SU-DHL-6 (cell line): ENCODE measurements around the gene BATF2.

Experiments used
- H2AFZ ChIP-seq: fragments of 200-600 bp; sonication (generic); 2 replicates; pipeline ENCODE4 v1.6.1; 2014; ENCODE audit warnings: low read depth, mild to moderate bottlenecking, moderate library complexity, mixed read lengths, antibody characterized with exemption, low read length; ENCODE audit not compliant: severe bottlenecking
- H3F3A ChIP-seq: fragments of 200-600 bp; shearing (Covaris generic); 2 replicates; pipeline ENCODE4 v1.6.0; 2016; ENCODE audit warnings: antibody characterized with exemption, mild to moderate bottlenecking; ENCODE audit not compliant: insufficient read depth
- H3K27ac ChIP-seq: fragments of 200-600 bp; sonication (generic); 2 replicates; pipeline ENCODE4 v1.5.1; 2016; ENCODE audit warnings: low read depth, mild to moderate bottlenecking, low read length, moderate library complexity, mixed read lengths
- H3K27me3 ChIP-seq: fragments of 200-600 bp; sonication (generic), shearing (Covaris generic); 2 replicates; pipeline ENCODE4 v1.6.0; 2014; ENCODE audit warnings: mild to moderate bottlenecking, low read length
- H3K36me3 ChIP-seq: fragments of 200-600 bp; sonication (generic); 2 replicates; pipeline ENCODE4 v1.6.1; 2014; ENCODE audit warnings: mild to moderate bottlenecking, low read length, mixed read lengths
- H3K4me2 ChIP-seq: fragments of 300-600, 200-600 bp; shearing (Covaris generic), sonication (generic); 2 replicates; pipeline ENCODE4 v1.6.0; 2014; ENCODE audit warnings: low read length, low read depth, mild to moderate bottlenecking; ENCODE audit not compliant: poor library complexity, severe bottlenecking
- H3K4me3 ChIP-seq: fragments of 200-600 bp; sonication (generic); 2 replicates; pipeline ENCODE4 v1.5.1; 2014; ENCODE audit warnings: antibody characterized with exemption, low read length, mild to moderate bottlenecking, mixed read lengths; ENCODE audit not compliant: insufficient read depth, poor library complexity, severe bottlenecking
- H3K79me2 ChIP-seq: fragments of 200-600 bp; sonication (generic); 2 replicates; pipeline ENCODE4 v1.6.1; 2014; ENCODE audit warnings: mild to moderate bottlenecking, low read length, moderate library complexity; ENCODE audit not compliant: insufficient read depth
- H3K9ac ChIP-seq: fragments of 200-600 bp; sonication (generic); 2 replicates; pipeline ENCODE4 v1.7.0; 2014; ENCODE audit warnings: mild to moderate bottlenecking, low read length
- H3K9me2 ChIP-seq: fragments of 200-600 bp; sonication (generic); replicated peaks from 2 replicates; pipeline ENCODE4 v1.6.1; 2014; ENCODE audit warnings: low read length; ENCODE audit not compliant: insufficient read depth
- H3K9me3 ChIP-seq: fragments of 200-600 bp; sonication (generic); 2 replicates; pipeline ENCODE4 v1.6.1; 2014; ENCODE audit warnings: low read length, mixed read lengths; ENCODE audit not compliant: insufficient read depth
- H4K20me1 ChIP-seq: fragments of 200-600 bp; sonication (generic); 2 replicates; pipeline ENCODE4 v1.6.1; 2014; ENCODE audit warnings: low read depth, mild to moderate bottlenecking, antibody characterized with exemption, low read length, moderate library complexity, mixed read lengths
- EZH2phosphoT487 ChIP-seq: fragments of 200-600 bp; sonication (generic), shearing (Covaris generic); conservative IDR thresholded peaks from 2 replicates; pipeline ENCODE4 v1.6.1; 2018; ENCODE audit warnings: mild to moderate bottlenecking, antibody characterized with exemption, low read length, moderate library complexity, mixed read lengths
- TF ChIP-seq, protein P1 (sequence below): fragments of 200-600 bp; sonication (generic); IDR thresholded peaks from one replicate; pipeline ENCODE4 v1.5.1; 2017; ENCODE audit warnings: antibody characterized with exemption, mild to moderate bottlenecking, low read length, moderate library complexity; ENCODE audit not compliant: insufficient read depth, poor library complexity, severe bottlenecking

The BATF2 gene

DNA sequence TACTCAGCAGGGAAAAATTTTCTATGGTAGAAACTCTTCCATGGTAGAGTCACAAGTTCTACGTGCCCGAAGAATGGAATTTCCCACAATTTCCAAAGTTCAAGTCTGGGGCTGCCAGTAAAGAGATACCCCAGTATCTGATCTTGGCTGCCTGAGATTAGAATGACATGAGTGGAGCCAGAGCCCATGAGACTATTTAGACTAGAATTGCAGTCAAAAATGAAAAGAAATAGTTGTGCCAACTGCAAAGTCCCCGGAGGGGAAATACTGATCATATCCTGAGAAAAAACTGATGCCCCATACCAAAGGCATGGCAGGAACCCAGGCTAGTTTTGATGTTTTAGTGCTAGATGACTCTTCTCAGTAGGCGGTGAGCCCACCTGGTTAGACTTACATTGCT lies 36.1 kb downstream of the BATF2 start:
- TF ChIP-seq EZH2phosphoT487: no peak
- TF ChIP-seq, protein P1, sequence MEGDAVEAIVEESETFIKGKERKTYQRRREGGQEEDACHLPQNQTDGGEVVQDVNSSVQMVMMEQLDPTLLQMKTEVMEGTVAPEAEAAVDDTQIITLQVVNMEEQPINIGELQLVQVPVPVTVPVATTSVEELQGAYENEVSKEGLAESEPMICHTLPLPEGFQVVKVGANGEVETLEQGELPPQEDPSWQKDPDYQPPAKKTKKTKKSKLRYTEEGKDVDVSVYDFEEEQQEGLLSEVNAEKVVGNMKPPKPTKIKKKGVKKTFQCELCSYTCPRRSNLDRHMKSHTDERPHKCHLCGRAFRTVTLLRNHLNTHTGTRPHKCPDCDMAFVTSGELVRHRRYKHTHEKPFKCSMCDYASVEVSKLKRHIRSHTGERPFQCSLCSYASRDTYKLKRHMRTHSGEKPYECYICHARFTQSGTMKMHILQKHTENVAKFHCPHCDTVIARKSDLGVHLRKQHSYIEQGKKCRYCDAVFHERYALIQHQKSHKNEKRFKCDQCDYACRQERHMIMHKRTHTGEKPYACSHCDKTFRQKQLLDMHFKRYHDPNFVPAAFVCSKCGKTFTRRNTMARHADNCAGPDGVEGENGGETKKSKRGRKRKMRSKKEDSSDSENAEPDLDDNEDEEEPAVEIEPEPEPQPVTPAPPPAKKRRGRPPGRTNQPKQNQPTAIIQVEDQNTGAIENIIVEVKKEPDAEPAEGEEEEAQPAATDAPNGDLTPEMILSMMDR: no peak
- Histone ChIP-seq H3K9me3 (no peaks in the 10 kb centered on the region), H3K79me2 (no peaks in the 10 kb centered on the region), H3K27me3 (no peaks in the 10 kb centered on the region), H2AFZ (no peak overlapping the region), H3K9me2 (no peaks in the 10 kb centered on the region), H3K9ac (no peak overlapping the region), H3K36me3 (no peaks in the 10 kb centered on the region), H3K27ac (no peak overlapping the region), H4K20me1 (no peaks in the 10 kb centered on the region), H3K4me3 (no peak overlapping the region), H3K4me2 (no peak overlapping the region), H3F3A (no peaks in the 10 kb centered on the region)

DNA sequence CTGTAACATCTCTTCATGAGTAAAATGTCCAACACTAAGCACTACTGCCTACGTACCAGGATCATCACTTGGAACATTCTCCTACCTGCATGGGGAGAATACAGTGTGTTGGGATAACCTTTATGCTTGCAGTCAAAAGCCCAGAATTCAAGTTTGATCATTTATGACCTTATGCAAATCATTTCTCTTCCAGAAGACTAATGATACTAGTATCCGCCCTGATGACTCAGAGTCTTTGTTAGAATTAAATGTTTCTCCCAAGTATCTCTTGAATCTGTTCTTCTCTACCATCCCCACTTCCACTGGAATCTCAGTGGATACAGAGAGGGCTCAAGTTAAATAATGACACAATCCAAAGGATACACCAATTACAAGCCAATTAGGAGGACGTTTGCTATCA lies 37.3 kb downstream of the BATF2 start:
- Histone ChIP-seq H2AFZ (no peak overlapping the region), H3K9ac (no peak overlapping the region), H3K9me2 (no peaks in the 10 kb centered on the region), H3K27ac (no peak overlapping the region), H4K20me1 (no peaks in the 10 kb centered on the region), H3K4me3 (no peak overlapping the region), H3K79me2 (no peaks in the 10 kb centered on the region), H3K27me3 (no peaks in the 10 kb centered on the region), H3K36me3 (no peaks in the 10 kb centered on the region), H3F3A (no peaks in the 10 kb centered on the region), H3K4me2 (no peak overlapping the region), H3K9me3 (no peaks in the 10 kb centered on the region)
- TF ChIP-seq, protein P1: no peak
- TF ChIP-seq EZH2phosphoT487: no peak

DNA sequence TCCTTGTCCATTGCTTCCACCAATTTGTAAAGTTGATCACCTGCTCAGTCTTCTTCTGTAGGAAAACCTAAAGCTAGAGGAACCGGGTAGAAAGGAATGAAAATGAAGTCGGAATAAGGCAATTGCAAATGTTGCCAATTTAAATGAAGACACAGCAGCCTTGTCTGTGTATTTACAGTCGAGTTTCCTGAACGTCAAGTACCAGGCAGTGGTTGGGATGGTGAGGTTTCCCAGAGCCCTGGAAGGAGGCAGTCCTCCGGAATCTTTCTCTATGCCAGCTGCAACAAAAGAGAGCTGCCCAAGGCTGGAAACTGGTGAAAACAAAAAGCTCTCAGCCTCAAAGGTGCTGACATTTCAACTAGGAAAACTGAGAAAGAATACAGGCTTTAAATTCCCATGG lies 42.6 kb downstream of the BATF2 start:
- Histone ChIP-seq H3K9me3 (no peaks in the 10 kb centered on the region), H3K27me3 (no peaks in the 10 kb centered on the region), H3K36me3 (no peaks in the 10 kb centered on the region), H2AFZ (no peak overlapping the region), H3K27ac (no peak overlapping the region), H3K9ac (no peak overlapping the region), H4K20me1 (no peaks in the 10 kb centered on the region), H3F3A (no peaks in the 10 kb centered on the region), H3K79me2 (no peaks in the 10 kb centered on the region), H3K4me2 (no peak overlapping the region), H3K4me3 (no peak overlapping the region), H3K9me2 (no peaks in the 10 kb centered on the region)
- TF ChIP-seq, protein P1: no peak
- no peak for TF ChIP-seq EZH2phosphoT487
